IMR-90 (cell line): ENCODE measurements around the gene SRGAP2C.
"Not testable (repeated sequence)": the region's sequence is repeated elsewhere in the genome, so short reads cannot be mapped to it uniquely, and the experiment has no call there.

Source experiments
- CTCF ChIP-seq: conservative IDR thresholded peaks from 2 replicates; pipeline ENCODE4 v1.5.1; 2012; ENCODE audit warnings: mild to moderate bottlenecking, low read depth, low read length, improper control_type of control experiment
- MAFK ChIP-seq: IDR thresholded peaks from 2 replicates; pipeline ENCODE4 v1.6.1; 2012; ENCODE audit warnings: low read depth, low read length, improper control_type of control experiment
- POLR2A ChIP-seq: IDR thresholded peaks from 2 replicates; pipeline ENCODE4 v1.6.1; 2012; ENCODE audit warnings: mild to moderate bottlenecking, low read depth, low read length
- SMC3 ChIP-seq: fragments of 150-350 bp; IDR thresholded peaks from 2 replicates; pipeline ENCODE4 v1.6.1; 2016; ENCODE audit warnings: low read depth, mild to moderate bottlenecking, antibody characterized with exemption, low read length, moderate library complexity

- not testable (repeated sequence) for TF ChIP-seq CTCF, MAFK, SMC3, POLR2A
Measured at GRCh38 chr1:121257632-121258031, 72.9 kb downstream of the SRGAP2C start.
